GM23248 (cell line): ENCODE data around the gene ARPC5L. TPM values are rescaled to one million over a fixed set of nuclear protein-coding genes. Genes with fewer than 3 reads are reported as not detected.

Source experiments
- polyA plus RNA-seq: library from polyadenylated mRNA; unstranded; fragments of >200 nt; fragmentation: Nextera tagmentation; extraction: Ambion mirVana; gene quantifications from 2 replicates; pipeline ENCODE4 v1.2.1, GENCODE V29; 2016
- small RNA-seq: library from RNA; depleted of rRNA; stranded (forward); fragments of <200 nt; gene quantifications from one replicate; pipeline ENCODE3, GENCODE V24; 2014; ENCODE audit warnings: low read depth, low replicate concordance
- total RNA-seq: library from RNA; depleted of rRNA; stranded (reverse); fragments of >200 nt; shearing (Covaris generic); gene quantifications from 2 replicates; pipeline ENCODE4 v1.2.3, GENCODE V29; 2014; rRNA removed

Gene ARPC5L
- total and polyA plus RNA-seq, 2 experiments from 2014 or later = 31.5 to 77.6 TPM

Small RNA genes lying within 50 kb of the gene (small RNA-seq; reads per million reads assigned to genes)
- gene RNU4-82P = not detected

Other genes starting within 250 kb of the ARPC5L start
- not detected in 2 replicates for gene NR6A1, start 90.8 kb upstream of the ARPC5L start, total RNA-seq
- gene NR6A1, start 90.8 kb upstream of the ARPC5L start, polyA plus RNA-seq = 0.06 and 0.16 TPM in 2 replicates
- 0.11 and 0.38 TPM in 2 replicates for gene OLFML2A, start 85.0 kb upstream of the ARPC5L start, total RNA-seq
- 0.08 and 0.14 TPM in 2 replicates for gene OLFML2A, start 85.0 kb upstream of the ARPC5L start, polyA plus RNA-seq
- gene WDR38, start 8.7 kb upstream of the ARPC5L start, total RNA-seq = not detected in 2 replicates
- gene WDR38, start 8.7 kb upstream of the ARPC5L start, polyA plus RNA-seq = not detected in 2 replicates
- 1,199 and 1,347 TPM in 2 replicates for gene RPL35, start 173 bp upstream of the ARPC5L start, total RNA-seq
- gene RPL35, start 173 bp upstream of the ARPC5L start, polyA plus RNA-seq = 1,193 and 1,202 TPM in 2 replicates
- 12.4 and 18.1 TPM in 2 replicates for gene GOLGA1, start 79.0 kb downstream of the ARPC5L start, total RNA-seq
- 15.3 and 17.1 TPM in 2 replicates for gene GOLGA1, start 79.0 kb downstream of the ARPC5L start, polyA plus RNA-seq